SK-N-SH treated with all-trans-retinoic acid at 6 μM for 48 hours (cell line): Measurements from ENCODE around the gene UCP2.
A peak's percentile ranks its signal among the peaks of the same experiment; 100 is the strongest.

Experiments
- ATAC-seq: fragments of 200-7000 bp; cut with Tn5 transposase; 3 replicates; pipeline ENCODE4 v1.9.1; 2020; ENCODE audit warnings: mild to moderate bottlenecking, moderate library complexity
- BACH2 ChIP-seq: fragments of 250-450 bp; sonication (Bioruptor Pico); IDR thresholded peaks from 2 replicates; pipeline ENCODE4 v1.9.0; 2021; ENCODE audit warnings: mild to moderate bottlenecking, borderline replicate concordance
- CREB5 ChIP-seq: fragments of 250-450 bp; sonication (Bioruptor Pico); IDR thresholded peaks from 2 replicates; pipeline ENCODE4 v1.5.1; 2020; ENCODE audit warnings: low read depth, mild to moderate bottlenecking, moderate library complexity
- CSDC2 ChIP-seq: fragments of 250-450 bp; sonication (Bioruptor Pico); IDR thresholded peaks from 2 replicates; pipeline ENCODE4 v1.5.0; 2020; ENCODE audit warnings: mild to moderate bottlenecking, moderate library complexity
- CSRNP3 ChIP-seq: fragments of 250-450 bp; sonication (Bioruptor Pico); IDR thresholded peaks from 2 replicates; pipeline ENCODE4 v1.5.1; 2021; ENCODE audit warnings: mild to moderate bottlenecking, moderate library complexity
- GLIS3 ChIP-seq: fragments of 250-450 bp; sonication (Bioruptor Pico); IDR thresholded peaks from 2 replicates; pipeline ENCODE4 v1.5.0; 2020; ENCODE audit warnings: mild to moderate bottlenecking, moderate library complexity
- OSR1 ChIP-seq: fragments of 250-450 bp; sonication (Bioruptor Pico); IDR thresholded peaks from 2 replicates; pipeline ENCODE4 v1.8.0; 2022; ENCODE audit warnings: moderate library complexity, mild to moderate bottlenecking, inconsistent platforms
- PATZ1 ChIP-seq: fragments of 250-450 bp; sonication (Bioruptor Pico); IDR thresholded peaks from 2 replicates; pipeline ENCODE4 v1.8.0; 2020; ENCODE audit warnings: mild to moderate bottlenecking, moderate library complexity, borderline replicate concordance
- POU6F1 ChIP-seq: fragments of 250-450 bp; sonication (Bioruptor Pico); IDR thresholded peaks from 2 replicates; pipeline ENCODE4 v1.8.0; 2021; ENCODE audit warnings: low read depth, mild to moderate bottlenecking, moderate library complexity, borderline replicate concordance
- PPARA ChIP-seq: fragments of 250-450 bp; sonication (Bioruptor Pico); IDR thresholded peaks from 2 replicates; pipeline ENCODE4 v1.5.0; 2020; ENCODE audit warnings: mild to moderate bottlenecking, borderline replicate concordance
- RARB ChIP-seq: fragments of 250-450 bp; sonication (Bioruptor Pico); IDR thresholded peaks from 2 replicates; pipeline ENCODE4 v1.8.0; 2021; ENCODE audit warnings: mild to moderate bottlenecking, moderate library complexity
- SNAI2 ChIP-seq: fragments of 250-450 bp; sonication (Bioruptor Pico); IDR thresholded peaks from 2 replicates; pipeline ENCODE4 v1.5.0; 2020; ENCODE audit warnings: mild to moderate bottlenecking, moderate library complexity
- TCF4 ChIP-seq: fragments of 250-450 bp; sonication (Bioruptor Pico); IDR thresholded peaks from 2 replicates; pipeline ENCODE4 v1.8.0; 2021; ENCODE audit warnings: mild to moderate bottlenecking, moderate library complexity, borderline replicate concordance
- ZC3H10 ChIP-seq: fragments of 250-450 bp; sonication (Bioruptor Pico); IDR thresholded peaks from 2 replicates; pipeline ENCODE4 v1.5.1; 2021; ENCODE audit warnings: mild to moderate bottlenecking, moderate library complexity
- ZFP30 ChIP-seq: fragments of 450-650 bp; formaldehyde crosslinking; IDR thresholded peaks from 2 replicates; pipeline ENCODE4 v1.5.0; 2022; ENCODE audit warnings: mild to moderate bottlenecking, moderate library complexity
- ZNF70 ChIP-seq: fragments of 450-650 bp; formaldehyde crosslinking; IDR thresholded peaks from 2 replicates; pipeline ENCODE4 v1.5.0; 2020; ENCODE audit warnings: mild to moderate bottlenecking, moderate library complexity
- ZNF8 ChIP-seq: fragments of 450-650 bp; formaldehyde crosslinking; IDR thresholded peaks from 2 replicates; pipeline ENCODE4 v1.5.0; 2020; ENCODE audit warnings: mild to moderate bottlenecking, moderate library complexity

Gene UCP2

GRCh38 chr11:73982595-73982989 lies at the start of gene UCP2:
UCP2 (minus strand) TSS chr11:73982843; CDS start chr11:73978378, 4,465 bp downstream.
- peak; percentile 92 for ATAC-seq
- no peak for TF ChIP-seq ZFP30

GRCh38 chr11:74030723-74031676 lies 48.4 kb upstream of the UCP2 start:
- no peak for ATAC-seq
- no peak for TF ChIP-seq OSR1 (CRISPR knock-in tag)
- TF ChIP-seq POU6F1 (CRISPR knock-in tag): no peak
- TF ChIP-seq SNAI2 (CRISPR knock-in tag): no peak
- no peak for TF ChIP-seq PATZ1 (CRISPR knock-in tag)
- no peak for TF ChIP-seq ZC3H10 (CRISPR knock-in tag)
- TF ChIP-seq, all 23 proteins: peak for 0

GRCh38 chr11:74025467-74026166 lies 43.0 kb upstream of the UCP2 start:
- TF ChIP-seq CSRNP3: no peak
- no peak for TF ChIP-seq CSDC2 (CRISPR knock-in tag)
- TF ChIP-seq PATZ1 (CRISPR knock-in tag): no peak
- no peak for TF ChIP-seq ZNF70
- no peak for TF ChIP-seq OSR1 (CRISPR knock-in tag)
- no peak for TF ChIP-seq PPARA (CRISPR knock-in tag)
- no peak for TF ChIP-seq CREB5 (CRISPR knock-in tag)
- TF ChIP-seq RARB (CRISPR knock-in tag): no peak
- peak; percentile 39 for ATAC-seq

- ATAC-seq: no peak
- TF ChIP-seq TCF4 (CRISPR knock-in tag) (no peak), ZNF8 (CRISPR knock-in tag) (no peak), BACH2 (no peak), RARB (CRISPR knock-in tag) (no peak), CREB5 (CRISPR knock-in tag) (no peak), GLIS3 (CRISPR knock-in tag) (no peak), ZC3H10 (CRISPR knock-in tag) (no peak), ZFP30 (no peak), CSDC2 (CRISPR knock-in tag) (no peak), POU6F1 (CRISPR knock-in tag) (no peak), CSRNP3 (no peak), PPARA (CRISPR knock-in tag) (no peak)
These were observed 41.8 kb upstream of the UCP2 start for GRCh38 chr11:74024261-74025029.
